Activated CD4-positive, alpha-beta memory T cell treated with anti-CD3 and anti-CD28 coated beads for 36 hours (primary cell): ENCODE data around the gene FBXL17. TPM values are rescaled to one million over a fixed set of nuclear protein-coding genes. Genes with fewer than 3 reads are reported as not detected.

ENCODE experiments used
- CTCF ChIA-PET: fragments of 350-600 bp; sonication (Branson Sonifier 250); formaldehyde crosslinking; loops from one replicate; lab custom pipeline; 2021; ENCODE audit warnings: antibody characterized with exemption, inconsistent platforms; lab: Charles Lee
- POLR2A ChIA-PET: fragments of 350-600 bp; sonication (Branson Sonifier 250); formaldehyde crosslinking; loops from one replicate; lab custom pipeline; 2021; ENCODE audit warnings: antibody characterized with exemption; lab: Charles Lee
- DNase-seq: peaks from one replicate; pipeline ENCODE4 v3.0.0-alpha.2; 2020
- H3K27ac Mint-ChIP-seq: one replicate; pipeline ENCODE4 v1.8.0; 2021; ENCODE audit warnings: mixed read lengths
- H3K27me3 Mint-ChIP-seq: one replicate; pipeline ENCODE4 v1.8.0; 2021; ENCODE audit warnings: mixed read lengths
- H3K36me3 Mint-ChIP-seq: one replicate; pipeline ENCODE4 v1.8.0; 2021; ENCODE audit warnings: mixed read lengths
- H3K4me1 Mint-ChIP-seq: one replicate; pipeline ENCODE4 v1.8.0; 2021; ENCODE audit warnings: low read depth, mixed read lengths
- H3K4me3 Mint-ChIP-seq: one replicate; pipeline ENCODE4 v1.8.0; 2021; ENCODE audit warnings: mild to moderate bottlenecking, mixed read lengths
- H3K9me3 Mint-ChIP-seq: one replicate; pipeline ENCODE4 v1.8.0; 2021; ENCODE audit warnings: mixed read lengths
- intact Hi-C: fragments of 100-400 bp; cut with micrococcal nuclease; formaldehyde crosslinking; loops from one replicate; pipeline ENCODE4 v1.15.1; 2023
- total RNA-seq, 2 experiments: library from RNA; stranded (reverse); gene quantifications; one replicate each; pipeline ENCODE4 v1.2.3, GENCODE V29; 2021

Gene FBXL17
- total RNA-seq, 2 experiments from 2014 or later = 5.5 to 6.7 TPM

DNA sequence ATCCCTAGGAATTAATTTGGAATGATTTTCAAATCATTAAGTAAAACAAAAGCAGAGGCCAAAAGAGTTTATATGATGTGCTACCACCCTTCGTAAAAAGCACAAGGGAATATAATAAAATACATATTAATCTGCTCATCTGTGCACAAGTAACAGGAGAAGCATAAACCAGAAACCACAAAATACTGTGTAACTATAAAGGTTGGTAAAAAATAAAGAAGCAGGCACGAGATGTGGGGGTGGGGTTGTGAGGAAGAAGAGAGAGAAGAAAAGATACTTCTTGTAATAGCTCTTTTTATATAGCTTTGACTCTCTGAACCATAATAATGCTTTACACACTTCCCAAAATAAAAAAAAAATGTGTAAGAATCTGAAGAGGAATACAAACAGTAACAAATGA is 496.3 kb downstream of the FBXL17 start:
- Mint-ChIP-seq H3K9me3 (no peaks in the 10 kb centered on the region), H3K4me3 (no peak overlapping the region), H3K36me3 (peaks cover under 1% of the 10 kb centered on the region), H3K27me3 (no peaks in the 10 kb centered on the region), H3K27ac (no peak overlapping the region), H3K4me1 (no peaks in the 10 kb centered on the region)
- no peak for DNase-seq
- ChIA-PET POLR2A (no interaction called here), CTCF (no interaction called here)
- intact Hi-C loops = no loop called here

DNA sequence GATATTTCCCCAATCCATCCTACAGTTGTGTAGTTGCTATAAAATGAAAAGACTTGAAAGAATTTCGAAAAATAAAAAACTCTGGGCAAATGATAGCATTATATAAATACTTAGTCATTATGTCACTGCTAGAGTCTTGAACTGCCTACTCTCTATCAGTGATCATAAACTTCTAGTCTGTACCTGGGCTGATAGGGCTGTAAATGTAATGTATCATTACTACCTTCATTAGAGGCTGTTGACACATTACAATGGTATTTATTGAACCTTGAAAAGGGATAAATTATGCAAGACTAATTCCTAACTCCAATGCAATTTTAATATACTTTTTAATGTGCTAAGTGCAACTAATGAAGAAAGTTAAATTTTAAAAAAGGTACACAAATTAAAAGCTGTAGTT is 497.0 kb downstream of the FBXL17 start:
- ChIA-PET POLR2A (no interaction called here), CTCF (no interaction called here)

DNA sequence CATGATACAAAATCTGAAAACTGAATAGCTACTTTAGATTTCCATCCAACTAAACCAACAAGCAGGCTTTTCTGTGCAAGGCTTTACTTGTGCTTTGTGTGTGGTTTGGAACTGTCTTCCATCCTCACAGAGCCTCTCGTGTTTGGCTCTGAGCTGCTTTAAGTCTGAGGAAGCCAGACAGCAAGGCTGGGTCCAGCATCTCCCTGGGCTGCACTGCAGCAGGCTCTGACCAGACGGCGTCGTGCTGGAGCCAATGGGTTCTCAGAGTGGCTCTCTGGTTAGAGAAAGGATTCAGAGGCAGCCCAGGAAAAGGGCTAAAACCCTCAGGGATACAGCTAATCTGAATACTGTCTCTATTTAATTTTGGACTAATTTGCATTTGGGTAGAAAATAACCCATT is 503.2 kb downstream of the FBXL17 start:
- intact Hi-C loops = no loop called here
- Mint-ChIP-seq H3K27me3 (no peaks in the 10 kb centered on the region), H3K27ac (no peak overlapping the region), H3K4me3 (no peak overlapping the region), H3K36me3 (peaks cover 3% of the 10 kb centered on the region), H3K4me1 (no peaks in the 10 kb centered on the region), H3K9me3 (no peaks in the 10 kb centered on the region)
- POLR2A ChIA-PET = no interaction called here
- no peak for DNase-seq
- CTCF ChIA-PET = no interaction called here

More for the DNA sequence above, 497.0 kb downstream of the FBXL17 start:
- Mint-ChIP-seq H3K27ac (no peak overlapping the region), H3K27me3 (no peaks in the 10 kb centered on the region), H3K4me1 (no peaks in the 10 kb centered on the region), H3K36me3 (no peaks in the 10 kb centered on the region), H3K9me3 (no peaks in the 10 kb centered on the region), H3K4me3 (no peak overlapping the region)
- intact Hi-C loops = no loop called here
- no peak for DNase-seq

DNA sequence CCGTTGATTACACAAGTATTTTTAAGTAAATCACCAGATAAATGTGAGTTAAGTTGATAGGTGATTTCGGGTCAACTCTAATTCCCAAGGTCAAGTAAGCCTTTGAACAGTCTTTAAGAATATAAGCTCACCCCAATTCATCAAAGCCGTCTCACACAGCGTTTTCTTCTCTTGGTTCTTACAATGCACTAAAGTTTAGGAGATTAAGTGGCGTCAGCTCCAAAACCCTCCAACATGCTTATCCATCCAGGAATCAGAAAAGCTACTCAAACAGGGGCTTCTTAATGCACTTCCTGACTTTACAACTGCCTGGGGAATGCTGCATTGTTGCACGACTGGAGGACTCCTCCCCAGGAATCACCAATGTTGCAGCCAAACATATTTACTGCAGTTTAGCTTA is 505.0 kb downstream of the FBXL17 start:
- no peak for DNase-seq
- H3K4me3 Mint-ChIP-seq = no peak overlapping the region
- intact Hi-C loops = no loop called here
- no peaks in the 10 kb centered on the region for H3K4me1 Mint-ChIP-seq
- ChIA-PET CTCF (no interaction called here), POLR2A (no interaction called here)
- H3K36me3 Mint-ChIP-seq = peaks cover 3% of the 10 kb centered on the region
- H3K27ac Mint-ChIP-seq = no peak overlapping the region
- no peaks in the 10 kb centered on the region for H3K9me3 Mint-ChIP-seq
- H3K27me3 Mint-ChIP-seq = no peaks in the 10 kb centered on the region

DNA sequence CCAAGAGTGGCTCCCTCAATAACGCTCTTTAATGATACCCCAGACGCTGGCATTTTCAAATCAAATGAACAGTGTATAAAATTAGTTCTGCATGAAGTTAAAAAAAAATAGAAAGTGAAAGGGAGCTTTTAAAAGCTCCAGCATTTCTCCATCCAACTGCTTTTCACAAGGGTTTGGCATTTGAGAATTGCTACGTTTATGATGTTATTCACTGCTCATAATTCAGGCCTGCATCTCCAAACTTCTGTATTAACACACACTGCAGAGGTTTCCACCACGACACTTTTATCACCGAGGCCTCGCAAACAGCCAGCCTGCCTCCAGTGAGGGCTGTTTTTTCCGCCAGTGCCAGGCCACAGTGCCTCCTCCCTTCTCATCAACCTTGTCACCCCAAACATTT is 505.6 kb downstream of the FBXL17 start:
- DNase-seq = no peak
- H3K4me3 Mint-ChIP-seq = no peak overlapping the region
- no peak overlapping the region for H3K27ac Mint-ChIP-seq
- ChIA-PET CTCF (no interaction called here), POLR2A (no interaction called here)
- no peaks in the 10 kb centered on the region for H3K4me1 Mint-ChIP-seq
- H3K9me3 Mint-ChIP-seq = no peaks in the 10 kb centered on the region
- intact Hi-C loops = no loop called here
- peaks cover 6% of the 10 kb centered on the region for H3K36me3 Mint-ChIP-seq
- H3K27me3 Mint-ChIP-seq = no peaks in the 10 kb centered on the region

DNA sequence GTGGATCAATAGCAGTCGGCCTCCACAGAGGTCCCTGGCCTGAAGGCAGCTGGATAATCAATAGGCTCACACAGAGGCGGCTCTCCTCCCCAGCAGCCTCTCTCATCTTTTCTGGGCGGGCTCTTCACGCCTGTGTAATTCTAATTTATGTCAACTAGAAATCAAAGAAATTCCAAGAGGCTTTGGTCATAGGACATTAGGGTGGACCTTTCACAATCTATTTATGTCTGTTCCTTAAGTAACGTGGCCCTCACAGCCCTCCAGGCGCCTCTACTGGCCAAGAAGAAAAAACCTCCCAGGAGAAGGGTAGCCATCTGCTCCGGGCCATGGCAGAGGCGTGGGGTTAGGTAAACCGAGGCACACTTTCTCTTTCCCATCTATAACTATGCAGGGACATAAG is 506.1 kb downstream of the FBXL17 start:
- no peak overlapping the region for H3K27ac Mint-ChIP-seq
- H3K4me3 Mint-ChIP-seq = no peak overlapping the region
- intact Hi-C loops = no loop called here
- no peaks in the 10 kb centered on the region for H3K9me3 Mint-ChIP-seq
- no peak for DNase-seq
- H3K36me3 Mint-ChIP-seq = peaks cover 6% of the 10 kb centered on the region
- H3K4me1 Mint-ChIP-seq = no peaks in the 10 kb centered on the region
- ChIA-PET POLR2A (no interaction called here), CTCF (no interaction called here)
- no peaks in the 10 kb centered on the region for H3K27me3 Mint-ChIP-seq

DNA sequence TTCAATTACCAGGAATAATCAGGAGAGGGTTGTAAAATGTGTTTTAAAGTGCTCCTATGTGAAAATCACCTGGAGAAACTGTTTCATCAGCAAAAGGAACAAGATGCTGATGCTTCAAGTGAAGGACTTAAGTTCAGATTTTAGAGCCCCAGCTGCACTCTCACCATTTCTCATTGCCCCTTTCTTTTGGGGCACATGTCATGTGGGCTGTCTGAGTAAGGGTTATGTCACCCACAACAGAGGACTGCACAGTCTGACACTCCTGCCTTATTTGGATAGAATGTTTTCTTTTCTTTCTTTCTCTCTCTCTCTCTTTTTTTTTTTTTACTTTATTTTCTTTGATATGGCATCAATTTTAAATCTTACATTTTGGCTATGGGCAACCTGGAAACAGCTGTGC is 507.1 kb downstream of the FBXL17 start:
- DNase-seq = no peak
- POLR2A ChIA-PET = no interaction called here

DNA sequence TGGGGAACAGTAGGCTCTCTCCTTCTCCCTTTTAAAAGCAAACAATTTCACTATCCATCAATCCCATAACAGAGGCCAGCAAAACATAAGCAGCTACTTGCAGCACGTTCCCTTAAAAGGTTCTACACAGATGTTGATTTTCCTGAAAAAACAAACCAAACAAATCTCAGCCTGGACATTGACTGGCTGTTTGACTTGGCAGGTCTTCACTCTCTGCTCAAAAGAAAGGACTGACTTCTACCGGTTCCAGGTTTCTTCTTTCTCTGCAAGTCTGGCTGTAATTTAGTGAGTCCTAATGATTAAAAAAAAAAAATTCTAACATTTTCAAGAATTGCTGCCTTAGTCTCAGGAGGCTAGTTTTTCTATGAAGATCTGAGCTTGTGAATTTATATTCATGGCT is 508.0 kb downstream of the FBXL17 start:
- ChIA-PET POLR2A (no interaction called here), CTCF (no interaction called here)
- H3K4me1 Mint-ChIP-seq = no peaks in the 10 kb centered on the region
- H3K27me3 Mint-ChIP-seq = no peaks in the 10 kb centered on the region
- DNase-seq = no peak
- H3K9me3 Mint-ChIP-seq = no peaks in the 10 kb centered on the region
- peaks cover 3% of the 10 kb centered on the region for H3K36me3 Mint-ChIP-seq
- intact Hi-C loops = no loop called here
- no peak overlapping the region for H3K27ac Mint-ChIP-seq
- no peak overlapping the region for H3K4me3 Mint-ChIP-seq

More for the DNA sequence above, 507.1 kb downstream of the FBXL17 start:
- no peak overlapping the region for H3K4me3 Mint-ChIP-seq
- peaks cover 6% of the 10 kb centered on the region for H3K36me3 Mint-ChIP-seq
- no peaks in the 10 kb centered on the region for H3K4me1 Mint-ChIP-seq
- intact Hi-C loops = no loop called here
- no peak overlapping the region for H3K27ac Mint-ChIP-seq
- CTCF ChIA-PET = no interaction called here
- no peaks in the 10 kb centered on the region for H3K27me3 Mint-ChIP-seq
- no peaks in the 10 kb centered on the region for H3K9me3 Mint-ChIP-seq

DNA sequence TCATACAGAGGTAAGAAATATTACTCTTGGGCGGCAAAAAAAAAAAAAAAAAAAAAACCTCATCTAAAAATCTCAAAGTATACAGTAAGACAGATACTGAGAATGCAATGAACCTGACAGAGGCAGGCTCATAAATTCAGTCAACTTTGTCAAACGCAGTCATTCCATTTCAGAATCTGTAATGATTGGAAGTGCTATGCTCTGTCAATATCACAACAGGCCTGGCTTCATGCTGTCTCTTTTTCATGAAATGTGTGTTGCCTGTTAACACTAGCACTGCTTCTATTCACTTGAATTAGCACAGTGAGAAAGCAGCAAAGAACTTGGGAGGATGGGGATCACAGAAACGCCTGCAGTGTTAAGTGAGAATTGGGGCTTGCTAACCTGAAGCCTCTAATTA is 510.9 kb downstream of the FBXL17 start:
- intact Hi-C loops = no loop called here
- H3K4me1 Mint-ChIP-seq = no peaks in the 10 kb centered on the region
- H3K36me3 Mint-ChIP-seq = peaks cover 5% of the 10 kb centered on the region
- CTCF ChIA-PET = no interaction called here
- H3K27me3 Mint-ChIP-seq = no peaks in the 10 kb centered on the region
- POLR2A ChIA-PET = no interaction called here
- no peak overlapping the region for H3K4me3 Mint-ChIP-seq
- no peaks in the 10 kb centered on the region for H3K9me3 Mint-ChIP-seq
- H3K27ac Mint-ChIP-seq = no peak overlapping the region
- no peak for DNase-seq

DNA sequence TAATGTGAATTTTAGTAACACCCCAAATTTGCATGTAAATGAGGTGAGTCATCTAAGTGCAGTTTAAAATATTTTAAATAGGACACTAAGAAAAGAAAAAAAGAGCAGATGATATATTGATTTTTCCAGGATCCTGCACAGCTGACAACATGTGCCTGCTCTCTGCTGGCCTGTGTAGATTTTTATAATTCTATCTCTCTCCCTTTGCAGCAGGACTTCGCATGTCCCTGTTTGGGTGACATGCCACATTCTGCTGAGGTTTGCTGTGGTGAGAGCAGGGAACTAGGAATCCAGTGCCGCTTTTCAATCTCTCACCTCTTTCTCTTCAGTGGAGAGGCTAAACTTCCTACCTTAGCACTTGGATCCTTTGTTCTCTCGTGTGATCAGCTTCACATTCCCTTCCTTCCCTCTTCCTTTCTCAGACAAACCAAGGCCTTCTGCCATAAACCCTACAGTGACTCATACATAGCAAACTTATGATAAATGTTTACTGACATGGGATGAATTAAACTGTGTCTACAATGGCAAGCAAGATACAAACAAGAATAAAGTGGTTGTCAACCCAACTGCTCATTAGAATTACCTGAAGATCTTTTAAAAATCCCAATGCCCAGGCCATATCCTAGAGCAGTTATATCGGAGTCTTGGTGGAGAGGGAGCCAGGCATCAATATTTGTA is 512.3 kb downstream of the FBXL17 start:
- Mint-ChIP-seq H3K27ac (no peak overlapping the region), H3K9me3 (no peaks in the 10 kb centered on the region), H3K4me3 (no peak overlapping the region), H3K36me3 (peaks cover 7% of the 10 kb centered on the region), H3K27me3 (no peaks in the 10 kb centered on the region), H3K4me1 (no peaks in the 10 kb centered on the region)
- ChIA-PET POLR2A (no interaction called here), CTCF (interaction anchor here (0.5 kb wide), 1 partner anchor 810 kb away, joined by 3 read pairs; no protein-coding TSS in a partner anchor)
- intact Hi-C loops = no loop called here
- DNase-seq = no peak

DNA sequence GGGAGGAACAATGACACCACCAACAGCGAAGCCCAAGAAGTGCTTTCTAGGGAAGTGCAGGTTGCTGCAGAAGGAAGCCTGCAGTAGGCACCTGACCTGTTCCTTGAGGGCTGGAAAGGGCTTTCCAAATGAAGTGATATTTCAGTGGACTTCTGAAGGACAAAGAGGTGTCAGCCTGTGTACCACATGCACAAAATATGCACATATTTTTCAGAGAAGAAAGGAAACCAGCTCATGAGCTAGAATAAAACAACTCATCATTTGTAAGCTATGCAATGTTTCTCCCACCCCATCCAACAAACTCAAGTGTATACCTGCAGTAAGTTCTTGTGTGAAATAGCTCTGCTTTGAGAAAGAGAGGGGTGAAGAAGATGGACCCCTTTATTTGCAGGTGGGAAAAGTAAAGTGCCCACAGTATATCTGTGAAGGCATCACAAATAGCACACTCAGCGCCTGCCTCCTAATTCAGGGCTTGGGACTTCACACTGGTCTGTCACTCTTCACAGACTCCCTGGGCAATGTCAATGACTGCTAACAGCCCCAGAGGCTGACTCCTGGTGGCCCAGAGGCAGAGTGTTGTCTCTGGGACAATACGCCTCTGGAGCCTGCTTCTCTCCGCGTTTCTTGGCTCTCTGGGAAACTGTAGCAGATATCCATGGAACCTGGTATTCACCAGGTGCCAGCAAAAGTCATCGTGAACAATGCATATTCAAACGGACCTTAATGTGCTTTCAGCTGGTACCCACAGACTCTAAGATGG is 513.1 kb downstream of the FBXL17 start:
- H3K9me3 Mint-ChIP-seq = no peaks in the 10 kb centered on the region
- DNase-seq = no peak
- no peaks in the 10 kb centered on the region for H3K4me1 Mint-ChIP-seq
- ChIA-PET POLR2A (no interaction called here), CTCF (no interaction called here)
- no peak overlapping the region for H3K27ac Mint-ChIP-seq
- no peak overlapping the region for H3K4me3 Mint-ChIP-seq
- intact Hi-C loops = no loop called here
- H3K36me3 Mint-ChIP-seq = peaks cover 7% of the 10 kb centered on the region
- no peaks in the 10 kb centered on the region for H3K27me3 Mint-ChIP-seq

DNA sequence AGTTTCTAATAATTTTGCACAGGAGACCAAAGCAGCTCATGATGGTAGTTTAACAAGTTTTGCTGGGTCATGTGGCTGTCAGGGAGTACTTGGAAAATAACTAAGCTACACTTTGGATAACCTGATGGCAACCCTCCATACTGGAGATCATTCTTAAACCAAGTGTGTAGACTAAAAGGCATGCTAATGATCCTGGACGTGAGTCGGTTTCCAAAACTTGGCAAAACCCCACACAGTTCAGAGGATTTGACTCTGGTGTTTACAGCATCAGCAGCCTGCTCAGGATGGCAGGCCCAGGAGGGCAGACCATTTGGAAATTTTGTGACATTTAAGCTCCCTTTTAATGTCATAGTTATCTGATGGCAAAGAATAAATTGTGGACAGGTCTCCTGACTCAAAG is 514.6 kb downstream of the FBXL17 start:
- no peaks in the 10 kb centered on the region for H3K27me3 Mint-ChIP-seq
- POLR2A ChIA-PET = no interaction called here
- CTCF ChIA-PET = no interaction called here
- peaks cover 7% of the 10 kb centered on the region for H3K36me3 Mint-ChIP-seq
- no peak for DNase-seq
- intact Hi-C loops = no loop called here
- H3K4me3 Mint-ChIP-seq = no peak overlapping the region
- H3K4me1 Mint-ChIP-seq = no peaks in the 10 kb centered on the region
- H3K27ac Mint-ChIP-seq = no peak overlapping the region
- H3K9me3 Mint-ChIP-seq = no peaks in the 10 kb centered on the region

DNA sequence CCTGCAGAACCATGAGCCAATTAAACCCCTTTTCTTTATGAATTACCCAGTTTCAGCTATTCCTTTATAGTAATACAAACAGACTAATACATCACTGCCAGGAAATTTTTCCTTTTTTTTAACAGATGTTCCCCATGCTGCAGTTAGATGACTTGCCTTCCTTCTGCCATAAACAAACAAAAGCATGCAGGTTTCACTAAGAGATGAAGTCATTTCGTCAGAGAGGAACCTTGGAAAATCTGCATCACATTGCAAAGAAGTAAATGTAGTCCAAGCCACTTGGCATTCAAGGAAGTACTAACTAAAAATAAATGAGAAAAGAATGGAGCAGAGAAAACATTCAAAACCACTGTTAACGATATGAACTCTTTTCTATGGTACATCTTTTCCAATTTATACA is 517.1 kb downstream of the FBXL17 start:
- no peaks in the 10 kb centered on the region for H3K27me3 Mint-ChIP-seq
- no peaks in the 10 kb centered on the region for H3K9me3 Mint-ChIP-seq
- no peaks in the 10 kb centered on the region for H3K4me1 Mint-ChIP-seq
- H3K4me3 Mint-ChIP-seq = no peak overlapping the region
- H3K27ac Mint-ChIP-seq = no peak overlapping the region
- ChIA-PET POLR2A (no interaction called here), CTCF (no interaction called here)
- no peak for DNase-seq
- intact Hi-C loops = no loop called here
- peaks cover 13% of the 10 kb centered on the region for H3K36me3 Mint-ChIP-seq
